HCT116 (cell line): Measurements from ENCODE around the gene SLC6A18. TPM values are rescaled to one million over a fixed set of nuclear protein-coding genes. Genes with fewer than 3 reads are reported as not detected.

Experiments
- ATAC-seq: fragments of 200-7000 bp; cut with Tn5 transposase; 2 replicates; pipeline ENCODE4 v1.9.1; 2020; ENCODE audit warnings: mild to moderate bottlenecking, moderate library complexity
- BruUV-seq: library from RNA; stranded (reverse); fragments of 400-500 nt; replicated peaks from 2 replicates; lab custom pipeline; 2021; lab: Mats Ljungman, UMichigan
- CTCF ChIA-PET: fragments of 300-600 bp; sonication (Branson Sonifier 250); formaldehyde crosslinking; loops from one replicate; lab custom pipeline; 2021; ENCODE audit warnings: antibody characterized with exemption; lab: Charles Lee
- POLR2A ChIA-PET: fragments of 300-600, 350-600 bp; sonication (Branson Sonifier 250); formaldehyde crosslinking; loops from one replicate; lab custom pipeline; 2021; ENCODE audit warnings: antibody characterized with exemption; lab: Charles Lee
- RAD21 ChIA-PET, 2 experiments: fragments of 300-600 bp; sonication (Branson Sonifier 250); formaldehyde crosslinking; loops; one replicate each; lab custom pipeline; 2023; ENCODE audit warnings: low total read pairs in 2 of 2; ENCODE audit not compliant: uncharacterized antibody in 2 of 2, unreplicated experiment in 2 of 2, low non-redundant PET in 1 of 2; lab: Charles Lee
- DNase-seq: peaks from one replicate; pipeline ENCODE4 v3.0.0-alpha.2; 2010; ENCODE audit warnings: low read depth, low spot score
- H2AFZ ChIP-seq: fragments of 200-600 bp; shearing (Covaris generic), sonication (generic); 2 replicates; pipeline ENCODE4 v1.6.1; 2017; ENCODE audit warnings: low read depth, mixed run types, mixed read lengths, antibody characterized with exemption, low read length; ENCODE audit not compliant: poor library complexity, severe bottlenecking
- H3K27ac ChIP-seq: 2 replicates; pipeline ENCODE4 v1.5.1; 2012; ENCODE audit warnings: low read depth, low read length
- H3K27me3 ChIP-seq: fragments of 200-600 bp; sonication (generic); 2 replicates; pipeline ENCODE4 v1.6.1; 2016; ENCODE audit warnings: mixed run types, low read length, mixed read lengths; ENCODE audit not compliant: insufficient read depth
- H3K36me3 ChIP-seq, 2 experiments: fragments of 200-500 bp in 1 of 2; fragments of 200-600 bp in 1 of 2; sonication (Bioruptor generic) in 1 of 2; sonication (generic) in 1 of 2; 2 replicates each; pipeline versions ENCODE4 v1.5.1 to v1.6.1; 2014 to 2016; ENCODE audit warnings: low read length in 2 of 2, inconsistent platforms in 1 of 2, mixed read lengths in 1 of 2, mixed run types in 1 of 2; ENCODE audit not compliant: insufficient read depth in 2 of 2, control insufficient read depth in 1 of 2
- H3K4me1 ChIP-seq, 2 experiments: fragments of 200-600 bp in 1 of 2; sonication (generic) in 1 of 2; 2 replicates each; pipeline versions ENCODE4 v1.5.1 to v1.6.1; 2012 to 2017; ENCODE audit warnings: low read length in 2 of 2, inconsistent platforms in 1 of 2, mild to moderate bottlenecking in 1 of 2, mixed read lengths in 1 of 2, mixed run types in 1 of 2, moderate library complexity in 1 of 2; ENCODE audit not compliant: insufficient read depth in 2 of 2, control insufficient read depth in 1 of 2
- H3K4me2 ChIP-seq: fragments of 200-600 bp; sonication (generic); 2 replicates; pipeline ENCODE4 v1.6.1; 2017; ENCODE audit warnings: mixed run types, low read length, mixed read lengths
- H3K4me3 ChIP-seq, 2 experiments: fragments of 200-600 bp in 1 of 2; sonication (generic) in 1 of 2; replicated peaks in 1 of 2; 2 replicates each; pipeline ENCODE4 v1.5.1; 2011 to 2016; ENCODE audit warnings: low read length in 2 of 2, control low read depth in 1 of 2, low read depth in 1 of 2, mild to moderate bottlenecking in 1 of 2, mixed read lengths in 1 of 2, mixed run types in 1 of 2
- H3K79me2 ChIP-seq: fragments of 200-600 bp; sonication (generic); 2 replicates; pipeline ENCODE4 v1.6.1; 2017; ENCODE audit warnings: mild to moderate bottlenecking, mixed run types, low read length, moderate library complexity, mixed read lengths; ENCODE audit not compliant: insufficient read depth
- H3K9ac ChIP-seq: fragments of 200-600 bp; sonication (generic); 2 replicates; pipeline ENCODE4 v1.6.1; 2016; ENCODE audit warnings: low read length, mixed read lengths
- H3K9me2 ChIP-seq: fragments of 200-600 bp; sonication (generic), shearing (Covaris generic); 2 replicates; pipeline ENCODE4 v1.6.1; 2017; ENCODE audit warnings: mixed run types, mild to moderate bottlenecking, moderate library complexity; ENCODE audit not compliant: insufficient read depth
- H3K9me3 ChIP-seq, 2 experiments: fragments of 200-500 bp in 1 of 2; fragments of 200-600 bp in 1 of 2; sonication (Bioruptor generic) in 1 of 2; sonication (generic) in 1 of 2; 2 replicates each; pipeline ENCODE4 v1.6.1; 2014 to 2017; ENCODE audit warnings: low read length in 2 of 2, mixed read lengths in 2 of 2, inconsistent platforms in 1 of 2, low read depth in 1 of 2, mild to moderate bottlenecking in 1 of 2, mixed run types in 1 of 2, moderate library complexity in 1 of 2; ENCODE audit not compliant: control insufficient read depth in 1 of 2, insufficient read depth in 1 of 2
- H4K20me1 ChIP-seq: fragments of 200-600 bp; sonication (generic), shearing (Covaris generic); 2 replicates; pipeline ENCODE4 v1.6.1; 2017; ENCODE audit warnings: mixed run types, mild to moderate bottlenecking, moderate library complexity; ENCODE audit not compliant: insufficient read depth
- CBX3 ChIP-seq: IDR thresholded peaks from 2 replicates; pipeline ENCODE4 v1.6.1; 2012; ENCODE audit warnings: low read depth
- CEBPB ChIP-seq: IDR thresholded peaks from 2 replicates; pipeline ENCODE4 v1.6.1; 2012; ENCODE audit warnings: low read depth
- CTCF ChIP-seq, 3 experiments: fragments of 200-600 bp in 1 of 3; sonication (generic) in 1 of 3; IDR thresholded peaks in 2 of 3; conservative IDR thresholded peaks in 1 of 3; 2 replicates each; pipeline ENCODE4 v1.5.1; 2012 to 2017; ENCODE audit warnings: low read depth in 2 of 3, low read length in 2 of 3, antibody characterized with exemption in 1 of 3, borderline replicate concordance in 1 of 3, control low read depth in 1 of 3, mild to moderate bottlenecking in 1 of 3, mixed read lengths in 1 of 3, mixed run types in 1 of 3, moderate library complexity in 1 of 3; ENCODE audit not compliant: insufficient read depth in 1 of 3
- ELF1 ChIP-seq: IDR thresholded peaks from 2 replicates; pipeline ENCODE4 v1.6.1; 2012; ENCODE audit warnings: low read depth, borderline replicate concordance
- SP1 ChIP-seq: IDR thresholded peaks from 2 replicates; pipeline ENCODE4 v1.6.1; 2012; ENCODE audit warnings: low read depth
- TCF7L2 ChIP-seq: IDR thresholded peaks from 2 replicates; pipeline ENCODE4 v1.7.0; 2011; ENCODE audit warnings: borderline replicate concordance, inconsistent platforms; ENCODE audit not compliant: insufficient read depth, insufficient read length; ENCODE audit errors: extremely low read depth
- YY1 ChIP-seq: IDR thresholded peaks from 2 replicates; pipeline ENCODE4 v1.6.1; 2011; ENCODE audit warnings: low read length, low read depth, moderate library complexity, mild to moderate bottlenecking; ENCODE audit not compliant: insufficient replicate concordance; ENCODE audit errors: extremely low read depth
- ZFX ChIP-seq: fragments of 450-650 bp; IDR thresholded peaks from 2 replicates; pipeline ENCODE4 v1.6.1; 2017
- ZNF274 ChIP-seq: fragments of 200-500 bp; sonication (Bioruptor generic); IDR thresholded peaks from 2 replicates; pipeline ENCODE4 v1.6.1; 2014; ENCODE audit warnings: mild to moderate bottlenecking, low read depth, low read length, inconsistent platforms
- intact Hi-C: fragments of 100-400 bp; cut with micrococcal nuclease; formaldehyde crosslinking; loops from 2 replicates; pipeline ENCODE4 v1.10.0; 2022
- total RNA-seq: library from RNA; stranded (reverse); gene quantifications from one replicate; pipeline ENCODE4 v1.2.1, GENCODE V29; 2021; ENCODE audit not compliant: unreplicated experiment
- TF ChIP-seq, protein P1 (sequence below): IDR thresholded peaks from 2 replicates; pipeline ENCODE4 v1.6.1; 2012
- TF ChIP-seq, protein P2 (sequence below): IDR thresholded peaks from 2 replicates; pipeline ENCODE4 v1.6.1; 2012

The SLC6A18 gene
- total RNA-seq, 1 experiment from 2014 or later = not detected

- intact Hi-C loops = no loop called here
- TF ChIP-seq, protein P1, sequence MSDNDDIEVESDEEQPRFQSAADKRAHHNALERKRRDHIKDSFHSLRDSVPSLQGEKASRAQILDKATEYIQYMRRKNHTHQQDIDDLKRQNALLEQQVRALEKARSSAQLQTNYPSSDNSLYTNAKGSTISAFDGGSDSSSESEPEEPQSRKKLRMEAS = no peak
- H3K36me3 ChIP-seq = no peaks in the 10 kb centered on the region
- ATAC-seq (no peak), DNase-seq (no peak)
- H3K27ac ChIP-seq = no peak overlapping the region
- H3K9me2 ChIP-seq = no peaks in the 10 kb centered on the region
- H2AFZ ChIP-seq = no peak overlapping the region
- H3K79me2 ChIP-seq = no peaks in the 10 kb centered on the region
- no peaks in the 10 kb centered on the region for H3K9me3 ChIP-seq
- no peaks in the 10 kb centered on the region for H4K20me1 ChIP-seq
- H3K4me1 ChIP-seq = no peaks in the 10 kb centered on the region
- ChIA-PET RAD21 (no interaction called here), CTCF (no interaction called here), POLR2A (no interaction called here)
- no peak overlapping the region for H3K4me2 ChIP-seq
- no peaks in the 10 kb centered on the region for H3K27me3 ChIP-seq
- no TSS peak for BruUV-seq
- H3K9ac ChIP-seq = no peak overlapping the region
- no peak overlapping the region for H3K4me3 ChIP-seq
Observed at GRCh38 chr5:1180841-1181271, 44.3 kb upstream of the SLC6A18 start.

GRCh38 chr5:1181451-1182359, 43.5 kb upstream of the SLC6A18 start:
- DNase-seq = no peak
- no peaks in the 10 kb centered on the region for H3K4me1 ChIP-seq
- H3K27ac ChIP-seq = no peak overlapping the region
- POLR2A ChIA-PET = no interaction called here
- H3K4me3 ChIP-seq = no peak overlapping the region
- CTCF ChIA-PET = no interaction called here
- no peak for TF ChIP-seq CTCF (IDR thresholded peaks at IDR 0.05 in 2 of 3, conservative IDR thresholded peaks at IDR 0.05 in 1 of 3; ENCODE audit: borderline replicate concordance in 1 of 3, insufficient read depth in 1 of 3, low read depth in 2 of 3, low read length in 2 of 3)
- no peak for TF ChIP-seq CEBPB
- TF ChIP-seq CBX3 = no peak
- TF ChIP-seq ELF1 = no peak
- TF ChIP-seq ZFX = no peak
- TF ChIP-seq TCF7L2 = no peak
- TF ChIP-seq YY1 = no peak
- TF ChIP-seq ZNF274 = no peak
- TF ChIP-seq SP1 = no peak
- TF ChIP-seq, protein P2, sequence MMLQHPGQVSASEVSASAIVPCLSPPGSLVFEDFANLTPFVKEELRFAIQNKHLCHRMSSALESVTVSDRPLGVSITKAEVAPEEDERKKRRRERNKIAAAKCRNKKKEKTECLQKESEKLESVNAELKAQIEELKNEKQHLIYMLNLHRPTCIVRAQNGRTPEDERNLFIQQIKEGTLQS = no peak
- H4K20me1 ChIP-seq = no peaks in the 10 kb centered on the region
- no peak for ATAC-seq
- no peak overlapping the region for H2AFZ ChIP-seq
- no peaks in the 10 kb centered on the region for H3K9me2 ChIP-seq
- RAD21 ChIA-PET = no interaction called here
- intact Hi-C loops = no loop called here
- no TSS peak for BruUV-seq
- H3K9me3 ChIP-seq = no peaks in the 10 kb centered on the region
- H3K4me2 ChIP-seq = no peak overlapping the region
- no peaks in the 10 kb centered on the region for H3K36me3 ChIP-seq
- no peaks in the 10 kb centered on the region for H3K79me2 ChIP-seq
- no peaks in the 10 kb centered on the region for H3K27me3 ChIP-seq
- H3K9ac ChIP-seq = no peak overlapping the region
